Stimulated activated naive CD8-positive, alpha-beta T cell treated with anti-CD3 and anti-CD28 coated beads, Interleukin-15, Interleukin-2, amounts not matched to agents 100 U/mL and 50 U/mL, for 24 hours (primary cell): ENCODE measurements around the gene PM20D2.
A peak's percentile ranks its signal among the peaks of the same experiment; 100 is the strongest.

Source experiments
- ATAC-seq: fragments of 150-1000 bp; cut with Tn5 transposase; one replicate; pipeline ENCODE4 v1.10.0; 2021
- DNase-seq: peaks from one replicate; pipeline ENCODE4 v3.0.0; 2021

PM20D2 gene

DNA sequence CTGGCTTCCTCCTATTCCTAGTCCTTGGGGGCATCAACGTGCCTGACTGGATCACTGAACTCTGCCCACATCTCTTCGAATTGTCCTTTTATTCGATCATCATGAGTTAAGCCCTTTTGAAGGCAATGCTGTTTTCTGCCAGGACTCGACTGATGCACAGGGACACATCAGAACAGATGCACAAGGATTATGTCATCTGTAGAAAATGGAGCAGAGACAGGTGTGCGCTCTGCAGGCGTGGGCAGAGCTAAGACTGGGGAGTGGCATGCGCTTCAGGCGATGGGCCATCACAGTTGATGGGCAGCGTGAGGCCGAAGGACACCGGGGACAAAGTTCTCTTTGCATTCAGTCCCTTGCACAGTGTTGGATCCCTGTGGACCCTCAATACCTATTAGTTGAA, 58.2 kb downstream of the PM20D2 start:
- DNase-seq (no peak), ATAC-seq (no peak)

DNA sequence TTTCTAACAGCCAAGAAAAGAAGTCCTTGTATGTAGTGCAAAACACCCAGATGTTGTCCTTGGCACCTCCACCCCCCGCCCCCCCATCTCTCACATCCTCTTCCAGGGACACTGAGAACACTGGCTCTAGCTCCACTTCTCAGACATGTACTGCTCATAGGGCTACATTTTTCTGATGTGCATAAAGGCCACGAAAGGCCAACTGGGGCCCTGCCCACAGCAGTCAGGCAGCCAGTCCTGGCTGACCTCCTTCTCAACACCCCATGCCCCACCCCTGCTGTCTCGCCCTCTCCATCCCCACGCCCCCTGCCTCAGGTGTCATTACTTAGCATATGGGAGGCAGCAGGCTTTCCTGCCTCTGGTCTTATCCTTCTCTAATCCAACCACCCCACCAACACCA, 60.0 kb downstream of the PM20D2 start:
- DNase-seq: no peak
- no peak for ATAC-seq

DNA sequence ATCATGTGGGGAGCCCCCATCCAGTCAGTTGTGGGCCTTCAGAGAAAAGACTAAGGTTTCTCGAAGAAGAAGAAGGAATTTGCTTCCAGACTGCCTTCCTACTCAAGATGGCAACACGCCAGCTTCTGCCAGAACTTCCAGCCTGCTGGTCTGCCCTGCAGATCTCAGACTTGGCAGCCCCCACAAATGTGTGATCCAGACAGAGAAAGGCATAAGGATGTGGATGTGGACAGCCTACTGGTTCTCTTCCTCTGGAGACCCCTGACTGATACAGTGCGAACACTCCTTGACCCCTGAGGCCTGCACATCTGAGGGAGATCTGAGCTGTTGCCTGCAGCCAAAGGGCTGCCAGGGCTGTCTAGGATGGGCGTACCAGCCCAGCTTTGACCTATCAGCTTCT, 62.7 kb downstream of the PM20D2 start:
- DNase-seq (no peak), ATAC-seq (no peak)

DNA sequence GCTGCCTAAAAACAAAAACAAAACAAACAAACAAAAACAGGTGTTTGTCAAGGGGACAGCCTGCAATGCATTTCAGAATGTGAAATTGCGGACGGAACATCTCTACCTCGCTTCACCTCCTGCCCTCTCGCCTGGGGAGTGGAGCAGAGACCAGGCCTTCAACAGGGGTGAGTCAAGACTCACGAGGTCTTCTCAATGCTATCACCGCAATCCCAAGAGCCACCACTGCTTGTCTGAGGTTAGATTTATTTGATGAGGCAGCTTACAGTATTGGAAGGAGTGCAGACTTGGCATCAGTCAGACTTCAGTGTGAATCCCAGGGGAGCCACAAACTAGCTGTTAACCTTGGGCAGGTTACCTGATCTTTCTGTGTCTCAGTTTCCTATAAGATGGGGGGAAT, 63.6 kb downstream of the PM20D2 start:
- ATAC-seq (peak; percentile 40), DNase-seq (no peak)

DNA sequence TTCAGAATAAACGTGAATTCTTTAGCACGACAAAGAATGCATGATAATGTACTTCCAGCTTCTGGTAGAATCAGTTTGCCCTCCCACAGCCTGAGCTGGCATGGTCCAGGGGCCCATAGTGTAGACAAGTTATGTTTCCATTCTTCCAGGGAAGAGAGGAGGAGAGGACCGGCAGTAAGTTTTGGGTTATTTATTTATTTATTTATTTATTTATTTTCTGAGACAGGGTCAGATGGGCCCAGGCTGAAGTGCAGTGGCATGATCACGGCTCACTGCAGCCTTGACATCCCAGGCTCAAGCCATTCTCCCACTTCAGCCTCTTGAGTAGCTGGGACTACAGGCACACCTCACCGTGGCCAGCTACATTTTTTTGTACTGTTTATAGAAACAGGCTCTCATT, 66.6 kb downstream of the PM20D2 start:
- no peak for ATAC-seq
- no peak for DNase-seq

DNA sequence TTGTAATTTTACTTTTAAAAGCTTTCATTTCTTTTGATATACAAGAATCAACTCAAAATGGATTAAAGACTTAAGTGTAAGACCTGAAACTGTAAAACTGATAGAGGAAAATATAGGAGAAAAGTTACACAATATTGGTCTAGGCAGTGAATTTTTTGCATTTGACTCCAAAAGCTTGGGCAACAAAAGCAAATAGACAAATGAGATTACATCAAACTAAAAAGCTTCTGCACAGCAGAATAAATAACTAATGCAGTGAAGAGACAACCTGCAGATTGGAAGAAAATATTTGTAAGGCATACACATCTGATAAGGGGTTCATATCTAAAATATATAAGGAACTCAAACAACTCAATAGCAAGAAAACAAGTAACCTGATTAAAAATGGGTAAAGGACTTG, 68.3 kb downstream of the PM20D2 start:
- DNase-seq (no peak), ATAC-seq (no peak)
